CD4-positive, alpha-beta T cell treated with Interleukin-2 at 100 ng/mL for 4 hours (primary cell): ENCODE results near the gene RECK.
A peak's percentile ranks its signal among the peaks of the same experiment; 100 is the strongest.
"Not testable (repeated sequence)": the region's sequence is repeated elsewhere in the genome, so short reads cannot be mapped to it uniquely, and the experiment has no call there.

Source experiments
- DNase-seq: peaks from one replicate; pipeline ENCODE4 v3.0.0-alpha.2; 2020; ENCODE audit warnings: low spot score

RECK gene

DNA sequence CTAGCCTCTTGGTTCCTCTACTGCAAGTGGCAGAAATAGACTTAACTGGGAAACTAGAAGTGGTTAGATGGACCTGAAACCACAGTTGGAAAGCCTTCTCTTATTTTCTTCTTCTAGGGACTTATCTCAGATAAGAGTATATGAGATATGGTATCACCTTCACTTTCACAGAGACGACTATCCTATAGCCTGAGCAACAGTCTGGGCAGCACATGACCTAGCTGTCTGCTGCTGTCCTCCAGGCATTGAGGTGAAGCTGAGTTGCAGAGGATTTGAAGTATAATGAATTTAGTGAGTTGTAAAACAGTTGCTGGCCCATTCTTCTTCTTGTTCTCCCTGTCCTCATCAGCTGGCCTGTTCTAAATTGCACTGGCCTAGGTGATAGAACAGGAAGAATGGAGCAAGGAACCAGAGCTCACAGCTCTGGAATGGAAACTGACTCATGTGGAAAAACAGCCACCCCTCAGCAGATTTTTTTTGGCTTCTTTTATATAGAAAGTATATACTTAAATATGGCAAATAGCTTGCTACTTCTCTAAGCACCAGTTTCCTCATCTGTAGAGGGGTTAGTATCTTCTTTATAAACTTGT is 27.8 kb downstream of the RECK start:
- DNase-seq = no peak

DNA sequence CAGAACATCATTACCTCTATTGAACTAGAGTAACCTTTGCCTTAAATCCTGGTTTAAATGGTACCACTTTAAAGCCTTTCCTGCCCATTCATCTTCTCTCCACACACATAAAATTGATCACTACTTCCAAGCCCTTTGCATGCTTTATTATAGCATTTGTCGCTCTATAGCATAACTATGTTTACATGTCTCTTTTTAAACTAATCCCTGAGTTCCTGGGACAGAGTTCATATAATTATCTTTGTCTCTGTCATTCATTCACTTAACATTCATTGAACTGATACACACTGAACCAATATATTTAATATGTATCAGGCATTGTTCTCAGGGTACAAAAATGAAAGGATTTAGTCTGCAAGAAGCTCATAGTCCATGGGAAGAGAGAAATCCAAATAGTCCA is 37.3 kb downstream of the RECK start:
- DNase-seq = no peak

DNA sequence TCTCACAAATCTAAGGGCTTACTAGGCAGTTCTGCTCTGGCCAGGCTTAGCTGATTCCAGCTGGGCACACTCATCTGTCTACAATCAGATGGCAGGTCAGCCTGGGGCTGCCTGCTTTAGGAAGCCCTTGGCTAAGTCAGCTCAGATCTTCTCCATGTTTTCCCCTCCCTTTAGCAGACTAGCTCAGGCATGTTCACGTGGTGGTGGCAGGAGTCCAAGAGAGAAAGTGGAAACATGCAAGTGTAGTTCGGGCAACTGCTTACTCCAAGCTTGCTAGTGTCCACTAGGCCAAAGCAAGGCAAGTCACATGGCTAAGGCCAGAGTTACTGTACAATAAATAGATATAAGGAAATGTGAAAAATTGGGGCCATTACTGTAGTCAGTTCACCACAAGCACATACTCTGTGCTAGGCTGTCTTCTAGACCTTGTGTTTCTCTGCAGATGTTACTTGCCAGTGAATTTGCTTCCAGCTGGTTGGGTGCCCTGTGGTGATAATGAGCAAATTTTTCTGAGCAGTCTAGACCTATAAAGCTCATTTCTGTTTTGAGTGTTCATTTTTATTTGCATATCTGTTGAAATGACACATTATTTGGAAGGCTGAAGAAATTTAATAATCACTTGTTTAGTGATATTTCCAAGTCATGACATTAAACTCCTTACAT is 38.3 kb downstream of the RECK start:
- DNase-seq = no peak

DNA sequence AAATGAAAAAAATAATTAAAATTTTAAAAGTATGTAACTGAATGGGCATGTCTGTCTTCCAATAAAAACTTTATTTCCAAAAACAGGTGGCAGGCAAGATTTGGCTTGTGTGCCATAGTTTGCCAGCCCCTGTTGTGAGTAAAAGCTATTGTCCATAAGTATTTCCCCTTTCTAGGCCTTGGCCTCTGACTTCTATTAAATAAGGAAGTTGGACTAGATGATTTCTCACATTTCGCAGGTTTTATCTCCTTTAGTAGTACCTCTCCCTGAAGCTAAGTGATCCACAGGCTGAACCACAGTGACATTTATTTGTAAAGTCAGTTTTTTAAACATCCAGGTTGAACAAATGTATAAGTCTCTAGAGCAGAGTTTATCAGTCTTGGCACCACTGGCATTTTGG is 41.3 kb downstream of the RECK start:
- no peak for DNase-seq

DNA sequence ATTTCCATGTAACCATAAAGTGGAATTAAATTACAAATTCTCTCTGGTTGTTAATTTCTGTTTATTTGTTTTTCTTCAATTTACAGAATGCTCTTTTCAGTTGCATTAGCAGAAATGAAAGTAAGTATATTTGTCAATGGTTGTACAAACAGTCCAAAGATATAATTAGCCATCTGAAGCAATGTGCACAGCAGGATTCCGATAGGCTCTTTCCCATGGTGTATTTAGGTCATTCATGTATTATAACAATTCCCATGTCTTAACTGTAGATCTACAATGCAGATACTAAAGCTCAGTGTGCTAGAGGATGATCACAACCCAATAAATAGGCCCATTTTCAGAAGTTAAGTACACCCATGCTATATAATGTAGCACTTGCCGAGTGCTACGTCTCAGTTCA is 43.8 kb downstream of the RECK start:
- DNase-seq = no peak

DNA sequence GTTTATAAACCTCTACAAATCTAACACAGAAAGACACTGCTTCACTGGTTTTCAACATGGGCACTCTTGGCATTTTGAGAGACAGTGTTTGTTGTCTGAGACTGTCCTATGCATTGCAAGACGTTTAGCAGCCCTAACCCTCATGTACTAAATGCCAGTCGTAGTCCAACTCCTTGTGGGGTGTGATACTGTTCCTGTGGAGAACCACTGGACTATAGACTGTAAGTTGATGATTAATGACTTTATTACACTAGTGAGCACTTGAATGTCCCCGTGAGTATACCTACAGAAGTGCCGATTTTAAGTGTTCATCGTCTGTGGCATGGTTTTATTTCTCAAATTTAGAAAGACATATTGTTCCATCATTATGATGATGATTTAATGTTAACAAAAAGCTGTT is 46.2 kb downstream of the RECK start:
- no peak for DNase-seq

DNA sequence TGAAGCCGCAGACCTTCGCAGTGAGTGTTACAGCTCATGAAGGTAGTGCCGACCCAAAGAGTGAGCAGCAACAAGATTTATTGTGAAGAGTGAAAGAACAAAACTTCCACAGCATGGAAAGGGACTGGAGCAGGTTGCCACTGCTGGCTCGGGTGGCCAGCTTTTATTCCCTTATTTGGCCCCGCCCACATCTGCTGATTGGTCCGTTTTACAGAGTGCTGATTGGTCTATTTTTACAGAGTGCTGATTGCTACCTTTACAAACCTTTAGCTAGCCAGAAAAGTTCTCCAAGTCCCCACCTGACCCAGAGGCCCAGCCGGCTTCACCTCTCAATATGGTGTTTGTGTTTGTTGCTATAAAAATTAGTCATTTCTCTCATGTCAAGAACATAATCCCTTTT is 49.7 kb downstream of the RECK start:
- no peak for DNase-seq

DNA sequence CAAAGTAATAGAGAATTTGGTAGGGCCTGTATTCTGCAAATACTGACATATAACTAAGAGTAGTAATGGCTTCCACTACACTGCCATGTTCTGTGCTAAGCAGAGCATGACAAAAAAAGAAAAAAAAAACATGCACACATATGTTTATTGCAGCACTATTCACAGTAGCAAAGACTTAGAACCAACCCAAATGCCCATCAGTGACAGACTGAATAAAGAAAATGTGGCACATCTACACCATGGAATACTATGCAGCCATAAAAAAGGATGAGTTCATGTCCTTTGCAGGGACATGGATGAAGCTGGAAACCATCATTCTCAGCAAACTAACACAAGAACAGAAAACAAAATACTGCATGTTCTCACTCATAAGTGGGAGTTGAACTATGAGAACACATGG is 50.3 kb downstream of the RECK start:
- not testable (repeated sequence) for DNase-seq

DNA sequence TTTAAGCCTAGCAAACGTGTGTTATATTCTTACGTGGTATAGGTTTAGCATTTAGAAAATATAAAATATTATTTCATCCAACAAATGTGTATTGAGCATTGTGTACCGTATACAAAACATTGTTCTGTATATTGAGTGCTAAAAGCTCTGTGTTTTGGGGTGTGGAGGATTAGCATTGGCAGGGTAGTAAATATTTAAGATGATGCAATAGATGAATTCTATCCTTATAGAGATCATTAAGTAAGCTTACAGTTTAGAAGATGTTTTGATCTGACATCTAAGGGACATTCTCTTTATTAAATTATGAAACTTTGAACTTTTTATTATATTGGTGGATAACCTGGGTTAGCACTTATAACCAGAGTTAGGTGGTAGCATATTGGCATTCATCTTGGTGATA is 51.3 kb downstream of the RECK start:
- DNase-seq = no peak

DNA sequence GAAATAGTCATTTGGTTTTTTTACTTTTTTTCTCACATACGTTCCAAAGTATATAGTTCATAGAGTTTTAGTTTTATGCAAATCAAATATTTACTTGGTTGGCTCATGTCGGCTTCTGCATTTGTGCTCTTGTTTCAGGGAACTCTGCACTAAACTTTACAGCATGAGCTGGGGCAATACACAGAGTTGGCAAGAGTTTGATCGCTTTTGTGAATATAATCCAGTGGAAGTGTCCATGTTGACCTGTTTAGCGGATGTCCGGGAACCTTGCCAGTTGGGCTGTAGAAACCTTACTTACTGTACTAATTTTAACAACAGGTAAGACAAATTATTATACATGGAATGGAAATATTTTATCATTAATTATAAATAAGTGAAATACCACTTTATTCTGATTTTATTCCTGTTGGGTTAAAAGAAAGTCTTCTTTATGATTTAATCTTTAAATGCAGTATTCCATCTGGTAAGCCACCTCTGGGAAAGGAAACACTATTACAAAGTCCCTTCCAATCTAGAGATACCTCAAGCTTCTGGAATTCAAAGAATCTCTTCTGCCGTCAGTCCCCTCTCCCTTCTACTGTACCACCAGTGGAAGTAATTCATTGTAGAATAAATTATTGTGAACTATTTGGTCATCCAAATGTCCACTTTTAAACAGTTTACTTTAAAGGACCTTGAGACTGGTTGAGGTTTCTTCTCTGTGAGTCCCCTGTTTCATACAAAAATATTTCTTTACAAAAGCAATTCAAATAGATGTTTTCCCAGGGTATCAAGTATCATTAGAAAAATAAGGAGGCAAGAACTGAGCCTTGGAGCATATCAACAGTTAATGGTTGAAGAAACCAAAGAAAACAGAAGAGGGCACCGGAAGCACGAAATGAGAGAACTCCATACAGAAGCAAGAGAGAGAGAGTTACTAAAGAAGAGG is 54.6 kb downstream of the RECK start:
- no peak for DNase-seq

DNA sequence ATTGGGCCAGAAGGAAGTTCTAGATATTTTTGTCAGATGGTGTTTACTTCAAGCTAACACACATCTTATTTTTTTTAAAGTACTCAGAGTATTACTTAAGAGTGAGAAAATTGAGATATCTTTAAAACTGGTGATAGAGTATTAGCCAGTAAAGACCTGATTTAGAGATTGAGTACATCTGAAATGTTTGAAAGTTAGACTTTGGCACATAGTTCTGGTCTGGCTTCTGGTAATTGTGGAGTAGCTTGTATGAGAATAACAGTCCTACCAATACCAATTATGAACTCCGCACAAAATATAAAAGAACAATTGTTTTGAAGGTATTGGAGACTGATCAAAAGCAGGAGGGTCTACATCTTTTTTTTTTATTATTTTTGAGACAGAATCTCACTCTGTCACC is 55.3 kb downstream of the RECK start:
- no peak for DNase-seq

DNA sequence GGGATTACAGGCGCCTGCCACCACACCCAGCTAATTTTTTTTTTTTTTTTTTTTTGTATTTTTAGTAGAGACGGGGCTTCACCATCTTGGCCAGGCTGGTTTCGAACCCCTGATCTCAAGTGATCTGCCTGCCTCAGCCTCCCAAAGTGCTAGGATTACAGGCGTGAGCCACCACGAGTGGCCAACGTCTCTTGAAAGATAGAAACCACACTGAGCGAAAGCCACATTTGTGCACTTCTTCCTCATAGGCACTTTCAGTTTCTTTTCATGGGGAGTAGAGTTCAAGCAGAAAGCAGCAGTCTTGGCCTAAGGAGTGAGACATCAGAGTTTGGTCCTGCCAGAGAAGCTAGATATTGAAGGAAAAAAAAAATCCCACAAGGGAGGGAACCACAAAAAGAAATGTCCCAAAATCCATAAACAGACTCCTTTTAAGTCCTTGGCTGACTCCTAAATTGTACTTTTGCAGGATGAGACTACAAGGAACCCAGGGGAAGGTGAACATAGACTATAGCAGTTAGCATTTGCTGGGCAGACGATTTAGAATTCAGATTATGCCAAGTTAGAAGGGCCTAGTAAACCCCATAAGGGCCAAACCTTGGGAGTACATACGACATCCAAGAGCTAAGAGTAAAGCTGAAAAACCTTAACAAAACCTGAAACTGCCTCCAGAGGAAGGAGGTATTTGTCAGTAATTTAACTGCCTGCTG is 55.9 kb downstream of the RECK start:
- DNase-seq = peak; percentile 56

DNA sequence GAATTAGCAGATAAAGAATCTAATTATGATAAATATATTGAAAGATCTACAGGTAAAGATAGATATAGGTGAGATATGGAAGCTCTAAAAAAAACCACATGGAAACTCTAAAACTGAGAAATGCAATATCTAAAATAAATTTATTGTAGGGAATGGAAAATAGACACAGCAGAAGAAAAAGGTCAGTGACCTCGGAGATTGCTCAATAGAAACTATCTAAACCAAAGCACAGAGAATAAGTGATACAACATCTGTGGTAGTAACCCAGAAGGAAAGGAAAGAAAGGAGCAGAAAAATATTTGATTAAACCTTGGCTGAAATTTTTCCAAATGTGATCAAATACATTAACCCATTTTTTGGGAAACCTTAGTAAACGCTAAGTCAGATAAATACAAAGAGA is 56.7 kb downstream of the RECK start:
- DNase-seq = no peak

DNA sequence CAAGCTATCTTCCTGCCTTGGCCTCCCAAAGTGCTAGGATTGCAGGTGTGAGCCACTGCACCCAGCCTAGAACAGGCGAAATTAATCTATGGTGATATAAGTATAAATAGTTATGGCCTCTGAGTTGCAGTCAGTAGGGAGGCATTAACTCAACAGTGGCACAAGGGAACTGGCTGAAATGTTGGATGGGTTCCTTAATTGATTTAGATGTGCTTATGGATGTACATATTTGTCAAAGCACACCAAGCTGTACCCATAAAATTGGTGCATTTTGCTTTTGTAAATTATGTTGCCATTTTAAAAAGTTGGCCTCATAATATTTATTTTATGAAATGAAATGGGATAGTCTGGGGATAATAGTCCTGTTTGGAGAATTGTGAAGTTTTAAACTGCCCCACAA is 63.0 kb downstream of the RECK start:
- no peak for DNase-seq

DNA sequence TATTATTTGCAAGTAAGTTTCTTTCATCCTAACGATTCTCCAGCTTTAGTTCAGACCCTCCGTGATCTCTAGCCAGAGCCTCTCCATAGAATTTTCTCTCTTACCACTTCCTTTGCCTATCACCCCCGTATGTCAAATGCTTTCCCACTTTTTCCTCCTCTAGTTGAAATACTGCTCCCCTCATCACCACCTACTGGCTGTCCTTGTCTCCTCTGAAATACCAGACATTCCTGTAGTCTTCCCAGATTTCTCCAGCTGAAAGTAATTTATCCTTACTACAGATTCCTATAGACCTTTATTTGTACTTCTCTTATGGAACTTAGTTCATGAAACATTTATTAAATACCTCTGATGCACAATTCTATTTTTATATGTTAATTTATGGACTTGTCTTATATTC is 63.8 kb downstream of the RECK start:
- DNase-seq = no peak

DNA sequence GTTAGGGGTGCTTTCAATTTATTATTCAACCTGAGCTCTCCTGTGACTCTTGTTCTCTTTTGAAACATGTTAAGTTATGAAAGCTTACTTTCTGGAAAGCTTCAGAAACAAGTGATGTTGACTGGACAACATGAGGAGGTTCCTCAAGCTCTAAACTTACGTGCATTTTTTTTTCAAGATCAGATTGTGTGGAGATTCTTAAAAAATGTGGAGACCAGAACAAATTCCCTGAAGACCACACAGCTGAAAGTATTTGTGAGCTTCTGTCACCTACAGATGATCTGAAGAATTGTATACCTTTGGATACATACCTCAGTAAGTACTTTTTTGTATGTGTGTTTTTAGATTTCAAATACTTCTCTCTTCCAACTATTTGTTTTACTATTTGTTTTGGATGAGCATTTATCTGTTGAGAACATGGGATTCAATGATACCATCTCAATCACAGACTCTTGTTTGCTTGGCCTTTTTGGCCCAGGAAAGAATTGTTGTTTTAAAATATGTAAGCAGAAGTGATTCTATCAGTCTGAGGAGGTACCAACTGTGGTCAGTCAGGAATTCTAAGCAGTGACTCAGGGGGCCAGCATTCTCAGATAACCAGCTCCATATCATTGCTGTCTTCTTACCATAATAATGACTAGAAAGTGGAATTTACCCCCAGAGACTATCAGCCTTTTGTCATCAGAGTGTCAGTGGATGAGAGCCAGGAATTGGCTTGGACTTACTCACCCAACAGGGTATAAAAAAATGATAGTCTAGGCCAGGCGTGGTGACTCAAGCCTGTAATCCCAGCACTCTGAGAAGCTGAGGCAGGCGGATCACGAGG is 65.4 kb downstream of the RECK start:
- no peak for DNase-seq

DNA sequence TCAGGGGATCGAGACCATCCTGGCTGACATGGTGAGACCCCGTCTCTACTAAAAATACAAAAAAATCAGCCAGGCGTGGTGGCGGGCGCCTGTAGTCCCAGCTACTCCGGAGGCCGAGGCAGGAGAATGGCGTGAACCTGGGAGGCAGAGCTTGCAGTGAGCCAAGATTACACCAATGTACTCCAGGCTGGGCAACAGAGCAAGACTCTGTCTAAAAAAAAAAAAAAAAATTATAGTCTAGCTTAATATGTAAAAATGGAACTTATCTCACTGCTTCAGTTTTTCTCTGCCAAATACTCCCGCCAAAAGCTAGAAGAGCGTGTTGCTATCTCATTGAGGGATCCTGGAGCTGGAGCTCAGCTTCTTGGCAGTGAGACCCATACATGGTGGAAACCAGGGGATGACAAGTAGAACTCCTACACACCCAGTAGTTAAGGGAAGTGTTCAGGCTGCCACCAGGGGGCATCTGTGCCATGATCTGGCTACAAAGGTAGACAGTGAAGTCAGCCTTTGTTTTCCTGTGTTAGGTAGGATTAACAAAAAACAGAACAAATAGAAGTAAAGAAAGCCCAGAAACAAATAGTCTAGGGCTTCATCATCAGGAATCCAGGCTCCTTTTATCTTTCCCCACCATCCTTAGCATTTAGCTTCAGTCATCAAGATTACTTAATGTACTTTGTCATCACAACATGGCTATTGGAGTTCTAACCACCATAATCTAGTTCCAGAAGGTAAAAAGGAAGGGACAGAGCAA is 66.2 kb downstream of the RECK start:
- peak; percentile 91 for DNase-seq

DNA sequence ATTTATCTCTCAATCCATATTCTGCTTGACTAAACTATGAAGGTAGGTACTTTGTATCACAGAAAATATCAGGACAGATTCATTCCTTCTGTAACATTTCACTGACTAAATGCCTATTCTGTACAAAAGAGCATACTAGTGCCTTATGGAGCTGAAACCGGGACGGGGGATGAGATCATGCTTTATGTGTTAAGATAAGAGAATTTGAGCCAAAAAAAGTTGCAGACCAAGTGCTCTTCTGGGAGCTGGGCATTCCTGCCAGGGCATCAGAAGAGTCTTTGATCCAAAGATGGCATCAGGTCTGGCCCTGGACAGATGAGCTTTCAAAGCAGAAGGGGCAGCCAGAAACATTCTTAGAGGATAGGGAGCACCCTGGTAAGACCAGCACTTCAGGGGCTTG is 72.4 kb downstream of the RECK start:
- no peak for DNase-seq

DNA sequence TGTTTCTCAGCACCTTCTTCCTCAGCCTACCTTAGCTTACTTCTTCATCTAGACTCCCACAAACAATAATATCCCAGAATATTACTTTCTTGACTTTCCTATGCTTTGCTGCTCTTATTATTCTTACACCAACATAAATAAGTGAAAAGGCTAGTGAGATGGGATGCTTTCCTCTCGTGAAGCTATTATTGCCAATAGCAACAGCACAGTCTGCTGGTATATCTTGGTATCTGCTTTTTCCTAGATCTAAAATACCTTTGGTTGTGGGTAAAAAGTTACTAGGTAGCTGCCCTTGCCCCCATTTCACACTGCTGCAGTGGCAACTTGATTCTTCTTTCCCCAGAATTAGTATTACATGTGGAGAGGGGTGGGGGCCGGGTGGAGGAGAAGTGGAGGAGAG is 73.7 kb downstream of the RECK start:
- no peak for DNase-seq

DNA sequence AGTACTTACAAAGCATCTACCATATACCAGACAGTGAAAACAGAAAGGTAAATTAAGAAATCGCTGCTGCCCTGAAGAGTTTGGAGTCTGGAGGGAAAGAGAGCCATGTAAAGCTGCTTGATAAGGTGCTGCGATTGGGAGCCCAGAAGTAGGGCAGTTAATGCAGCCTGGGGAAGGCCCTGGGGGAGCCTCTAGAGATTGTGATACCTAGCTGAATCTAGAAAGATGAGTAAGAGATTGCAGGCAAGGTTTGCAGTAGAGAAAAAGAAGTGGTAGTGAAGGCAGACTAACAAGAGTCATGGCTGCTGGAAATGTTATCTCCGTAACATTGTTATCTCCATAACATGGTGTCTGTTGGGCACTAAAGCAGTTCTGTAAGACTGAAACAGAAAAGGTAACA is 75.8 kb downstream of the RECK start:
- DNase-seq = no peak

DNA sequence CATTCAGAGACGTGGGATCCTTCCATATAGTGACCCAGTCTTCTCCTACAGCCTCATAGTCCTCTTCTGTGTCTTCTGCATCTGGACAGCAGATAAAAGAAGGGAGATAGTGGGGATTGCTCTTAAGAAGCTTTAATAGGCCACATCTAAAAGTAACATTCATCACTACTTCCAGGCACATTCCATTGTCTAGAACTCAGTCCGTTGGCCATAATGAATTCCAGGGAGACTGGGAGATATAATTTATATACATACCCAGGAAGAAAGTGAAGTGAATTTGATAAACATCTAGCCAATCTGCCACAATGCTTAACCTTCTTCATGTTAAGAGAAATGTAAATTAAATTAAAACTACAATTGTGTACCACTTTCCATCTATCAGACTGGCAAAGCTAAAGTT is 77.3 kb downstream of the RECK start:
- no peak for DNase-seq
